Activated naive CD4-positive, alpha-beta T cell treated with anti-CD3 and anti-CD28 coated beads, Interleukin-2, amount 50 U/mL, for 72 hours (primary cell): ENCODE results near the gene AP2A1. TPM values are rescaled to one million over a fixed set of nuclear protein-coding genes. Genes with fewer than 3 reads are reported as not detected.

Experiments used
- ATAC-seq, 2 donors: fragments of 150-1000 bp; cut with Tn5 transposase; 2 replicates each; pipeline ENCODE4 v1.10.0; 2021; ENCODE audit warnings: mild to moderate bottlenecking in 2 of 2, moderate library complexity in 2 of 2
- DNase-seq, 2 donors: peaks; one replicate each; pipeline ENCODE4 v3.0.0; 2021 to 2022; ENCODE audit warnings: low spot score in 2 of 2
- H3K27ac Mint-ChIP-seq, 2 donors: one replicate each; pipeline ENCODE4 v1.8.0; 2022; ENCODE audit warnings: mild to moderate bottlenecking in 2 of 2, mixed read lengths in 2 of 2
- H3K36me3 Mint-ChIP-seq, 2 donors: one replicate each; pipeline ENCODE4 v1.8.0; 2022; ENCODE audit warnings: mixed read lengths in 2 of 2
- H3K9me3 Mint-ChIP-seq, 2 donors: one replicate each; pipeline ENCODE4 v1.8.0; 2022; ENCODE audit warnings: mixed read lengths in 2 of 2
- total RNA-seq, 2 donors: library from RNA; stranded (reverse); gene quantifications; one replicate each; pipeline ENCODE4 v1.2.3, GENCODE V29; 2022

Gene AP2A1
- total RNA-seq, 2 donors from 2014 or later = 79.0 to 137 TPM

GRCh38 chr19:49801401-49801888, 34.6 kb downstream of the AP2A1 start:
- Mint-ChIP-seq H3K27ac (peak overlapping the region in 1 of 2 donors; percentile 84), H3K9me3 (no peaks in the 10 kb centered on the region), H3K36me3 (peaks cover 0 to 3% of the 10 kb centered on the region in 2 donors)
- DNase-seq (no peak), ATAC-seq (no peak)

- DNase-seq (no peak), ATAC-seq (no peak)
- Mint-ChIP-seq H3K36me3 (no peaks in the 10 kb centered on the region), H3K27ac (no peak overlapping the region), H3K9me3 (no peaks in the 10 kb centered on the region)
Observed at GRCh38 chr19:49801966-49802661, 35.3 kb downstream of the AP2A1 start.

- no peak for DNase-seq
- Mint-ChIP-seq H3K36me3 (no peaks in the 10 kb centered on the region), H3K27ac (no peak overlapping the region), H3K9me3 (no peaks in the 10 kb centered on the region)
- ATAC-seq = no peak
Observed at GRCh38 chr19:49802836-49803528, 36.2 kb downstream of the AP2A1 start.

- DNase-seq (no peak), ATAC-seq (no peak)
- no peaks in the 10 kb centered on the region for H3K36me3 Mint-ChIP-seq
- no peaks in the 10 kb centered on the region for H3K9me3 Mint-ChIP-seq
- peak overlapping the region in 1 of 2 donors; percentile 87 for H3K27ac Mint-ChIP-seq
Observed at GRCh38 chr19:49803529-49803856, 36.7 kb downstream of the AP2A1 start.

- ATAC-seq = no peak
- peak overlapping the region in 1 of 2 donors; percentile 6 for H3K27ac Mint-ChIP-seq
- no peaks in the 10 kb centered on the region for H3K36me3 Mint-ChIP-seq
- DNase-seq = no peak
- H3K9me3 Mint-ChIP-seq = no peaks in the 10 kb centered on the region
Observed at GRCh38 chr19:49805822-49806619, 39.2 kb downstream of the AP2A1 start.

- no peak for DNase-seq
- Mint-ChIP-seq H3K36me3 (no peaks in the 10 kb centered on the region), H3K9me3 (no peaks in the 10 kb centered on the region), H3K27ac (peak overlapping the region in 1 of 2 donors; percentile 6)
- no peak for ATAC-seq
Observed at GRCh38 chr19:49806620-49806959, 39.8 kb downstream of the AP2A1 start.

- ATAC-seq (no peak), DNase-seq (no peak)
- no peaks in the 10 kb centered on the region for H3K36me3 Mint-ChIP-seq
- H3K9me3 Mint-ChIP-seq = no peaks in the 10 kb centered on the region
- H3K27ac Mint-ChIP-seq = peak overlapping the region; percentile 33 to 44
Observed at GRCh38 chr19:49807058-49807903, 40.5 kb downstream of the AP2A1 start.

- Mint-ChIP-seq H3K9me3 (no peaks in the 10 kb centered on the region), H3K36me3 (peaks cover 0 to 6% of the 10 kb centered on the region in 2 donors), H3K27ac (peak overlapping the region in 1 of 2 donors; percentile 43)
- DNase-seq (no peak), ATAC-seq (no peak)
Observed at GRCh38 chr19:49807904-49808675, 41.3 kb downstream of the AP2A1 start.

- H3K36me3 Mint-ChIP-seq = peaks cover 0 to 8% of the 10 kb centered on the region in 2 donors
- peak overlapping the region; percentile 43 to 78 for H3K27ac Mint-ChIP-seq
- DNase-seq (peak; percentile 75 to 86), ATAC-seq (peak; percentile 44 to 53)
- no peaks in the 10 kb centered on the region for H3K9me3 Mint-ChIP-seq
Observed at GRCh38 chr19:49808711-49809159, 41.9 kb downstream of the AP2A1 start.

GRCh38 chr19:49809160-49809940, 42.5 kb downstream of the AP2A1 start:
- peak; percentile 30 for ATAC-seq
- peak overlapping the region; percentile 43 to 78 for H3K27ac Mint-ChIP-seq
- DNase-seq = peak; percentile 49 to 67

GRCh38 chr19:49809941-49810389, 43.2 kb downstream of the AP2A1 start:
- peak overlapping the region in 1 of 2 donors; percentile 43 for H3K27ac Mint-ChIP-seq
- H3K36me3 Mint-ChIP-seq = peaks cover 0 to 8% of the 10 kb centered on the region in 2 donors
- DNase-seq (no peak), ATAC-seq (no peak)
- no peaks in the 10 kb centered on the region for H3K9me3 Mint-ChIP-seq

More at GRCh38 chr19:49809160-49809940, 42.5 kb downstream of the AP2A1 start:
- Mint-ChIP-seq H3K36me3 (peaks cover 0 to 8% of the 10 kb centered on the region in 2 donors), H3K9me3 (no peaks in the 10 kb centered on the region)

GRCh38 chr19:49811328-49811727, 44.5 kb downstream of the AP2A1 start:
- no peaks in the 10 kb centered on the region for H3K9me3 Mint-ChIP-seq
- ATAC-seq (no peak), DNase-seq (no peak)
- H3K27ac Mint-ChIP-seq = peak overlapping the region in 1 of 2 donors; percentile 96
- H3K36me3 Mint-ChIP-seq = peaks cover 0 to 8% of the 10 kb centered on the region in 2 donors

- H3K36me3 Mint-ChIP-seq = peaks cover 0 to 8% of the 10 kb centered on the region in 2 donors
- DNase-seq = no peak
- no peak for ATAC-seq
- H3K9me3 Mint-ChIP-seq = no peaks in the 10 kb centered on the region
- peak overlapping the region; percentile 96 to 97 for H3K27ac Mint-ChIP-seq
Observed at GRCh38 chr19:49812452-49812996, 45.7 kb downstream of the AP2A1 start.

- Mint-ChIP-seq H3K9me3 (no peaks in the 10 kb centered on the region), H3K27ac (peak within 1 kb of the TSS; percentile 96 to 97), H3K36me3 (peaks cover 1 to 8% of the 10 kb centered on the region in 2 donors)
- DNase-seq (peak; percentile 86 to 91), ATAC-seq (peak; percentile 74 to 77)
Observed at GRCh38 chr19:49812997-49813861, 46.4 kb downstream of the AP2A1 start, which contains the start of gene FUZ. TSS of gene FUZ (minus strand) at chr19:49813292. CDS start at chr19:49813106, 186 bp downstream.
